HepG2 (cell line): ENCODE data around the gene EIF4G1. TPM values are rescaled to one million over a fixed set of nuclear protein-coding genes. Genes with fewer than 3 reads are reported as not detected.

Experiments
- ATAC-seq: fragments of 200-7000 bp; cut with Tn5 transposase; 3 replicates; pipeline ENCODE4 v1.9.1; 2020; ENCODE audit warnings: mild to moderate bottlenecking, moderate library complexity
- BruUV-seq: library from RNA; stranded (reverse); fragments of 400-500 nt; replicated peaks from 2 replicates; lab custom pipeline; 2021; lab: Mats Ljungman, UMichigan
- CTCF ChIA-PET: fragments of 300-600 bp; formaldehyde crosslinking; extraction: SDS; loops from one replicate; lab custom pipeline; 2021; ENCODE audit warnings: low total read pairs, inconsistent platforms, low intra/inter-chr PET ratio; lab: Yijun Ruan, JAX
- POLR2A ChIA-PET: fragments of 350-600 bp; sonication (Branson Sonifier 250); formaldehyde crosslinking; loops from one replicate; lab custom pipeline; 2020; ENCODE audit warnings: antibody characterized with exemption, inconsistent platforms; lab: Yijun Ruan, JAX
- DNase-seq: peaks from one replicate; pipeline ENCODE4 v3.0.0-alpha.2; 2015; ENCODE audit warnings: low spot score
- FAIRE-seq: peaks from 3 replicates; lab custom pipeline; 2011; peaks lifted over from hg19 to GRCh38; lab: Jason Lieb, UNC
- H2AFZ ChIP-seq: one replicate; pipeline ENCODE4 v1.6.1; 2011; ENCODE audit warnings: low read length, inconsistent platforms
- H3K27ac ChIP-seq: fragments of 300-600 bp; 3 replicates; pipeline ENCODE4 v1.8.0; 2011; ENCODE audit warnings: mixed run types, mild to moderate bottlenecking, mixed read lengths, low read length, inconsistent platforms; ENCODE audit not compliant: insufficient read depth; ENCODE audit errors: extremely low read length
- H3K27me3 ChIP-seq, 2 experiments: fragments of 200-600 bp in 1 of 2; 2 replicates in 1 of 2; 3 replicates in 1 of 2; pipeline versions ENCODE4 v1.6.0 to v1.8.0; 2011; ENCODE audit warnings: low read length in 2 of 2, mild to moderate bottlenecking in 2 of 2, moderate library complexity in 2 of 2, inconsistent platforms in 1 of 2; ENCODE audit not compliant: insufficient read depth in 2 of 2, control insufficient read depth in 1 of 2
- H3K36me3 ChIP-seq, 2 experiments: fragments of 200-600 bp in 1 of 2; replicated peaks in 1 of 2; 2 replicates in 1 of 2; 3 replicates in 1 of 2; pipeline versions ENCODE4 v1.5.1 to v1.8.0; 2011; ENCODE audit warnings: low read length in 2 of 2, inconsistent platforms in 1 of 2; ENCODE audit not compliant: insufficient read depth in 2 of 2, control insufficient read depth in 1 of 2
- H3K4me1 ChIP-seq: 2 replicates; pipeline ENCODE4 v1.5.1; 2012; ENCODE audit warnings: low read length, inconsistent platforms; ENCODE audit not compliant: insufficient read depth
- H3K4me2 ChIP-seq: 2 replicates; pipeline ENCODE4 v1.6.0; 2011; ENCODE audit warnings: low read depth, low read length, inconsistent platforms
- H3K4me3 ChIP-seq, 3 experiments: fragments of 200-600 bp in 1 of 3; sonication (generic), shearing (Covaris generic) in 1 of 3; replicated peaks in 1 of 3; 2 replicates each; pipeline ENCODE4 v1.5.1; 2011 to 2016; ENCODE audit warnings: low read length in 3 of 3, inconsistent platforms in 2 of 3, low read depth in 2 of 3, mild to moderate bottlenecking in 2 of 3, control low read depth in 1 of 3, mixed read lengths in 1 of 3; ENCODE audit not compliant: insufficient read depth in 1 of 3
- H3K79me2 ChIP-seq: one replicate; pipeline ENCODE4 v1.6.1; 2011; ENCODE audit warnings: low read length, inconsistent platforms; ENCODE audit not compliant: insufficient read depth
- H3K9ac ChIP-seq: 2 replicates; pipeline ENCODE4 v1.6.0; 2011; ENCODE audit warnings: mild to moderate bottlenecking, low read depth, low read length, inconsistent platforms; ENCODE audit not compliant: insufficient read depth
- H3K9me3 ChIP-seq: 2 replicates; pipeline ENCODE4 v1.5.1; 2012; ENCODE audit warnings: mild to moderate bottlenecking, low read length
- H4K20me1 ChIP-seq: 2 replicates; pipeline ENCODE4 v1.6.0; 2011; ENCODE audit warnings: inconsistent platforms, mild to moderate bottlenecking, low read length, moderate library complexity; ENCODE audit not compliant: insufficient read depth
- AGO1 ChIP-seq: fragments of 200-400 bp; formaldehyde crosslinking; IDR thresholded peaks from 2 replicates; pipeline ENCODE4 v1.6.1; 2017; ENCODE audit warnings: mild to moderate bottlenecking, low read depth, low read length, moderate library complexity; ENCODE audit not compliant: poor library complexity, severe bottlenecking
- CREB3 ChIP-seq: sonication (generic); formaldehyde crosslinking; IDR thresholded peaks from 2 replicates; pipeline ENCODE4 v1.5.0; 2020; ENCODE audit warnings: missing genetic modification reagents
- GZF1 ChIP-seq: sonication (generic); formaldehyde crosslinking; IDR thresholded peaks from 2 replicates; pipeline ENCODE4 v1.5.1; 2020; ENCODE audit warnings: mild to moderate bottlenecking, missing genetic modification reagents
- LCORL ChIP-seq, 2 experiments: fragments of 450-650 bp in 1 of 2; sonication (generic) in 1 of 2; formaldehyde crosslinking in 1 of 2; IDR thresholded peaks; 2 replicates each; pipeline versions ENCODE4 v1.5.0 to v1.6.1; 2017 to 2020; ENCODE audit warnings: antibody characterized with exemption in 1 of 2, missing genetic modification reagents in 1 of 2
- RBFOX2 ChIP-seq: fragments of 200-400 bp; formaldehyde crosslinking; IDR thresholded peaks from 2 replicates; pipeline ENCODE4 v1.6.1; 2017; ENCODE audit warnings: low read depth, mild to moderate bottlenecking, low read length
- XBP1 ChIP-seq: sonication (generic); formaldehyde crosslinking; IDR thresholded peaks from 2 replicates; pipeline ENCODE4 v1.5.0; 2020; ENCODE audit warnings: missing genetic modification reagents
- ZMAT5 ChIP-seq: sonication (generic); formaldehyde crosslinking; IDR thresholded peaks from 2 replicates; pipeline ENCODE4 v1.5.0; 2020; ENCODE audit warnings: mild to moderate bottlenecking, low read depth, missing genetic modification reagents, borderline replicate concordance
- ZMYM3 ChIP-seq: sonication (generic); formaldehyde crosslinking; IDR thresholded peaks from 2 replicates; pipeline ENCODE4 v1.5.1; 2020; ENCODE audit warnings: mild to moderate bottlenecking, missing genetic modification reagents
- ZNF136 ChIP-seq: sonication (generic); formaldehyde crosslinking; IDR thresholded peaks from 2 replicates; pipeline ENCODE4 v1.8.1; 2022; ENCODE audit warnings: low read depth, mild to moderate bottlenecking, moderate library complexity, missing genetic modification reagents
- ZNF629 ChIP-seq: sonication (generic); formaldehyde crosslinking; conservative IDR thresholded peaks from 2 replicates; pipeline ENCODE4 v1.5.0; 2020; ENCODE audit warnings: missing genetic modification reagents
- ZNF7 ChIP-seq: IDR thresholded peaks from 2 replicates; pipeline ENCODE4 v1.6.1; 2016; ENCODE audit warnings: missing biosample characterization, missing genetic modification reagents
- WGBS: methylation state at CpG from one replicate; pipeline ENCODE4 v1.1.6; 2017; ENCODE audit warnings: low lambda C conversion rate; 5-methylcytosine and 5-hydroxymethylcytosine counted together
- in situ Hi-C: cut with HindIII; loops from 2 replicates; pipeline ENCODE4 v1.10.0; 2017; ENCODE audit warnings: low pct_unique_long_range_greater_than_20kb; ENCODE audit not compliant: extremely low pct_ligation_motif_present
- intact Hi-C: fragments of 100-400 bp; cut with micrococcal nuclease; formaldehyde crosslinking; loops from one replicate; pipeline ENCODE4 v1.10.0; 2022; ENCODE audit not compliant: unreplicated experiment
- polyA plus RNA-seq, 8 experiments: library from polyadenylated mRNA; depleted of rRNA in 3 of 8; stranded (reverse) in 7 of 8; unstranded in 1 of 8; fragments of >200 nt; fragmentation: Illumina TruSeq in 4 of 8; extraction: Trizol in 4 of 8; gene quantifications; 2 replicates each; pipeline versions ENCODE4 v1.2.1 to v1.2.3, GENCODE V29; 2011 to 2016; ENCODE audit warnings: low read depth in 4 of 8, missing spikeins in 1 of 8, mixed read lengths in 1 of 8; ENCODE audit not compliant: insufficient read depth in 1 of 8
- total RNA-seq, 5 experiments: library from RNA; depleted of rRNA; stranded (reverse); fragments of >200 nt; fragmentation: Illumina TruSeq; extraction: Trizol; gene quantifications; 2 replicates each; pipeline ENCODE4 v1.2.3, GENCODE V29; 2016; ENCODE audit warnings: low read depth in 1 of 5
- TF ChIP-seq, protein P1 (sequence below): IDR thresholded peaks from 2 replicates; pipeline ENCODE4 v1.6.1; 2016; ENCODE audit warnings: mild to moderate bottlenecking, missing biosample characterization, missing genetic modification reagents

The EIF4G1 gene
- total and polyA plus RNA-seq, 2 of the 13 experiments (the other 11 are each of a cell fraction or from before 2014, with no cell fraction given), result 208 to 213 TPM

DNA sequence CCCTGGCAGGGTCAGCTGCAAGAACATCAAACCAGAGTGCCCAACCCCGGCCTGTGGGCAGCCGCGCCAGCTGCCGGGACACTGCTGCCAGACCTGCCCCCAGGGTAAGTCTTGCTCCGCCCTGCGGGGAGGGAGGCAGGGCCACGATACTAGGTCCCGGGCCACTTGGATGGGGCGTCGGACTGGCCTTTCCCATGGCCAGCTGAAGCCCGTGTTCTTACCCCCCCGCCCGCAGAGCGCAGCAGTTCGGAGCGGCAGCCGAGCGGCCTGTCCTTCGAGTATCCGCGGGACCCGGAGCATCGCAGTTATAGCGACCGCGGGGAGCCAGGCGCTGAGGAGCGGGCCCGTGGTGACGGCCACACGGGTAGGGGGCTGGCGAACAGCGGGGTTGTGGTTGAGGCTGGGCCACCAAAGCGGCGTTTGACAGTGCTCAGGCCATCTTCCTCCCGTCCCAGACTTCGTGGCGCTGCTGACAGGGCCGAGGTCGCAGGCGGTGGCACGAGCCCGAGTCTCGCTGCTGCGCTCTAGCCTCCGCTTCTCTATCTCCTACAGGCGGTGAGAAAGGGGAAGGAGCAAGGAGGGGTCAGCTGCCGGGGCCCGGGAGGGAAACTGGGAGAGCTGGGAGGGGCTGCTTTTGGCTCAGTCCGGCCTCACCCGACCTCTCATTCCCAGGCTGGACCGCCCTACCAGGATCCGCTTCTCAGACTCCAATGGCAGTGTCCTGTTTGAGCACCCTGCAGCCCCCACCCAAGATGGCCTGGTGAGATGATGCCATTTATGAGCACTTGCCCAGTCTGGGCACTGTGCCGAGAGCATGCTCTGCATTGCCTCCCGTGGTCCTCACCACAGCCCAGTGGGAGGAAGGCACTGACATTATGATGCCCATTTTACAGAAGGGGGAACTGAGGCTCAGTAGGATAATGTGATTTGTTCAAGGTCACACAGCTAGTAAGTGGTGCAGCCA is 67.1 kb downstream of the EIF4G1 start:
- POLR2A ChIA-PET, result interaction anchor here (1.2 kb wide), 1 partner anchor 10 kb away, joined by 5 read pairs; no protein-coding TSS in a partner anchor
- peak overlapping the region; percentile 80; the same call in 1 of the 2 replicates for H3K4me2 ChIP-seq
- in situ Hi-C loops, result no loop called here

More for the DNA sequence above, 67.1 kb downstream of the EIF4G1 start:
- intact Hi-C loops, result no loop called here
- Histone ChIP-seq H3K36me3 (peaks cover 6 to 22% of the 10 kb centered on the region in 2 experiments; a peak in 3 of 5 replicates), H3K27me3 (no peaks in the 10 kb centered on the region; a peak in 1 of 5 replicates), H3K4me1 (peaks cover 22% of the 10 kb centered on the region), H3K9me3 (no peaks in the 10 kb centered on the region), H3K79me2 (peaks cover 25% of the 10 kb centered on the region), H3K9ac (no peak overlapping the region), H4K20me1 (0 out of 2 replicates have a peak, but pooled peaks cover 3% of the 10 kb centered on the region), H3K4me3 (peak overlapping the region in 1 of 3 experiments; percentile 71; a peak in 1 of 6 replicates), H2AFZ (no peak overlapping the region), H3K27ac (no peak overlapping the region)
- DNase-seq (no peak), FAIRE-seq (no peak), ATAC-seq (no peak)
- TF ChIP-seq CREB3 (no peak), LCORL (IDR thresholded peaks at IDR 0.05) (no peak), LCORL (CRISPR knock-in tag; IDR thresholded peaks at IDR 0.05) (no peak), ZNF136 (no peak), AGO1 (peak; percentile 9), ZNF7 (CRISPR knock-in tag) (no peak), RBFOX2 (0 out of 2 replicates have a peak, but pooled peaks have one; percentile 31), XBP1 (no peak), ZNF629 (CRISPR knock-in tag) (peak; percentile 91), ZMAT5 (no peak), GZF1 (CRISPR knock-in tag) (no peak), ZMYM3 (CRISPR knock-in tag) (0 out of 2 replicates have a peak, but pooled peaks have one; percentile 39)
- TF ChIP-seq, protein P1, sequence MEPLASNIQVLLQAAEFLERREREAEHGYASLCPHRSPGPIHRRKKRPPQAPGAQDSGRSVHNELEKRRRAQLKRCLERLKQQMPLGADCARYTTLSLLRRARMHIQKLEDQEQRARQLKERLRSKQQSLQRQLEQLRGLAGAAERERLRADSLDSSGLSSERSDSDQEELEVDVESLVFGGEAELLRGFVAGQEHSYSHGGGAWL, result no peak
- WGBS, result 98% methylated on average over 26 of the region's 55 CpGs
- no TSS peak for BruUV-seq
- CTCF ChIA-PET, result no interaction called here
